Activated CD4-positive, CD25-positive, alpha-beta regulatory T cell (primary cell): ENCODE measurements around the gene NOX4.
"Not testable (repeated sequence)": the region's sequence is repeated elsewhere in the genome, so short reads cannot be mapped to it uniquely, and the experiment has no call there.

Experiments used
- DNase-seq, 4 experiments: peaks; one replicate each; lab custom pipeline; 2025; lab: John Stamatoyannopoulos, UW

Gene NOX4

GRCh38 chr11:89379976-89380771 lies 111.0 kb downstream of the NOX4 start:
- not testable (repeated sequence) for DNase-seq

- not testable (repeated sequence) for DNase-seq
Observed at GRCh38 chr11:89378986-89379385, 112.2 kb downstream of the NOX4 start.

GRCh38 chr11:89369356-89369755 lies 121.8 kb downstream of the NOX4 start:
- DNase-seq, result not testable (repeated sequence)

- not testable (repeated sequence) for DNase-seq
Observed at GRCh38 chr11:89364856-89365255, 126.3 kb downstream of the NOX4 start.

GRCh38 chr11:89361734-89362133 lies 129.4 kb downstream of the NOX4 start:
- DNase-seq, result no peak

- not testable (repeated sequence) for DNase-seq
Observed at GRCh38 chr11:89359208-89359607, 132.0 kb downstream of the NOX4 start.

GRCh38 chr11:89358761-89359160 lies 132.4 kb downstream of the NOX4 start:
- no peak for DNase-seq

- DNase-seq, result no peak
Observed at GRCh38 chr11:89355646-89356045, 135.5 kb downstream of the NOX4 start.

GRCh38 chr11:89354513-89354912 lies 136.7 kb downstream of the NOX4 start:
- not testable (repeated sequence) for DNase-seq

- DNase-seq, result no peak
Observed at GRCh38 chr11:89347071-89347470, 144.1 kb downstream of the NOX4 start.

- no peak for DNase-seq
Observed at GRCh38 chr11:89346601-89347000, 144.6 kb downstream of the NOX4 start.

- DNase-seq, result not testable (repeated sequence)
Observed at GRCh38 chr11:89342880-89343572, 148.1 kb downstream of the NOX4 start.

- not testable (repeated sequence) for DNase-seq
Observed at GRCh38 chr11:89340450-89340849, 150.7 kb downstream of the NOX4 start.

GRCh38 chr11:89338073-89338472 lies 153.1 kb downstream of the NOX4 start:
- DNase-seq, result not testable (repeated sequence)

GRCh38 chr11:89337100-89337650 lies 154.0 kb downstream of the NOX4 start:
- not testable (repeated sequence) for DNase-seq

- not testable (repeated sequence) for DNase-seq
Observed at GRCh38 chr11:89333704-89334103, 157.5 kb downstream of the NOX4 start.

- DNase-seq, result not testable (repeated sequence)
Observed at GRCh38 chr11:89331940-89332339, 159.2 kb downstream of the NOX4 start.

GRCh38 chr11:89327885-89328284 lies 163.3 kb downstream of the NOX4 start:
- no peak for DNase-seq

- no peak for DNase-seq
Observed at GRCh38 chr11:89321401-89321800, 169.8 kb downstream of the NOX4 start.

- DNase-seq, result not testable (repeated sequence)
Observed at GRCh38 chr11:89310607-89311006, 180.6 kb downstream of the NOX4 start.

- not testable (repeated sequence) for DNase-seq
Observed at GRCh38 chr11:89309321-89309985, 181.7 kb downstream of the NOX4 start.

GRCh38 chr11:89308272-89308671 lies 182.9 kb downstream of the NOX4 start:
- DNase-seq, result not testable (repeated sequence)
